GM18870 (cell line): ENCODE measurements around the gene PDK4.
"Not testable (repeated sequence)": the region's sequence is repeated elsewhere in the genome, so short reads cannot be mapped to it uniquely, and the experiment has no call there.

Source experiments
- ATAC-seq: cut with Tn5 transposase; IDR thresholded peaks from one replicate; pipeline ENCODE4 v1.9.1; 2021; ENCODE audit warnings: moderate library complexity; ENCODE audit not compliant: unreplicated experiment

Gene PDK4

GRCh38 chr7:95578299-95578855 lies 17.9 kb downstream of the PDK4 start:
- ATAC-seq = no peak

- no peak for ATAC-seq
These were observed 19.2 kb downstream of the PDK4 start for GRCh38 chr7:95577137-95577536.

- ATAC-seq = no peak
These were observed 26.6 kb downstream of the PDK4 start for GRCh38 chr7:95569720-95570119.

GRCh38 chr7:95560674-95561073 lies 35.6 kb downstream of the PDK4 start:
- no peak for ATAC-seq

- no peak for ATAC-seq
These were observed 37.5 kb downstream of the PDK4 start for GRCh38 chr7:95558864-95559263.

- no peak for ATAC-seq
These were observed 39.5 kb downstream of the PDK4 start for GRCh38 chr7:95556777-95557176.

GRCh38 chr7:95553939-95554338 lies 42.4 kb downstream of the PDK4 start:
- no peak for ATAC-seq

GRCh38 chr7:95552010-95552926 lies 44.0 kb downstream of the PDK4 start:
- not testable (repeated sequence) for ATAC-seq

GRCh38 chr7:95550546-95550945 lies 45.8 kb downstream of the PDK4 start:
- ATAC-seq = no peak

- ATAC-seq = no peak
These were observed 46.3 kb downstream of the PDK4 start for GRCh38 chr7:95549818-95550529.

- ATAC-seq = no peak
These were observed 48.7 kb downstream of the PDK4 start for GRCh38 chr7:95547361-95548348.

GRCh38 chr7:95546647-95547046 lies 49.7 kb downstream of the PDK4 start:
- ATAC-seq = no peak

- ATAC-seq = no peak
These were observed 50.6 kb downstream of the PDK4 start for GRCh38 chr7:95545673-95546072.

- ATAC-seq = no peak
These were observed 51.2 kb downstream of the PDK4 start for GRCh38 chr7:95545007-95545615.

- ATAC-seq = no peak
These were observed 52.1 kb downstream of the PDK4 start for GRCh38 chr7:95544171-95544570.

- ATAC-seq = no peak
These were observed 53.0 kb downstream of the PDK4 start for GRCh38 chr7:95543312-95543711.

GRCh38 chr7:95540366-95540765 lies 56.0 kb downstream of the PDK4 start:
- ATAC-seq = no peak

- ATAC-seq = no peak
These were observed 56.9 kb downstream of the PDK4 start for GRCh38 chr7:95539426-95539825.

GRCh38 chr7:95537468-95537867 lies 58.8 kb downstream of the PDK4 start:
- ATAC-seq = no peak

- ATAC-seq = no peak
These were observed 59.5 kb downstream of the PDK4 start for GRCh38 chr7:95536656-95537311.
